NK-92 treated with Interleukin-12 subunit alpha and Interleukin-12 subunit beta, amount 100 ng/mL, for 24 hours (cell line): ENCODE measurements around the gene CCM2.

Experiments
- DNase-seq: peaks from one replicate; lab custom pipeline; 2025; lab: John Stamatoyannopoulos, UW

Gene CCM2

GRCh38 chr7:45080958-45081669, 81.1 kb downstream of the CCM2 start:
- no peak for DNase-seq

- no peak for DNase-seq
Measured at GRCh38 chr7:45081670-45081974, 81.6 kb downstream of the CCM2 start.

GRCh38 chr7:45082031-45082830, 82.2 kb downstream of the CCM2 start:
- no peak for DNase-seq

GRCh38 chr7:45082831-45083331, 82.9 kb downstream of the CCM2 start:
- DNase-seq: no peak

- no peak for DNase-seq
Measured at GRCh38 chr7:45084336-45084735, 84.3 kb downstream of the CCM2 start.

- DNase-seq: no peak
Measured at GRCh38 chr7:45084901-45085618, 85.1 kb downstream of the CCM2 start.

- no peak for DNase-seq
Measured at GRCh38 chr7:45085619-45086200, 85.7 kb downstream of the CCM2 start.

GRCh38 chr7:45086331-45087065, 86.5 kb downstream of the CCM2 start:
- DNase-seq: no peak

- no peak for DNase-seq
Measured at GRCh38 chr7:45087301-45088145, 87.5 kb downstream of the CCM2 start.

GRCh38 chr7:45088146-45088701, 88.2 kb downstream of the CCM2 start:
- DNase-seq: no peak

GRCh38 chr7:45088821-45089340, 88.9 kb downstream of the CCM2 start, which contains the start of gene NACAD:
Gene NACAD, minus strand, starts transcription at chr7:45088969. Its CDS starts 75 bp downstream, at chr7:45088894.
- DNase-seq: no peak

GRCh38 chr7:45089341-45089891, 89.4 kb downstream of the CCM2 start:
- DNase-seq: no peak

- DNase-seq: no peak
Measured at GRCh38 chr7:45092100-45092930, 92.3 kb downstream of the CCM2 start.

GRCh38 chr7:45092931-45093235, 92.9 kb downstream of the CCM2 start:
- no peak for DNase-seq

- DNase-seq: no peak
Measured at GRCh38 chr7:45098983-45099839, 99.2 kb downstream of the CCM2 start.

- DNase-seq: no peak
Measured at GRCh38 chr7:45099891-45100760, 100.1 kb downstream of the CCM2 start.
